HT-29 (cell line): ENCODE measurements around the gene EYA2. TPM values are rescaled to one million over a fixed set of nuclear protein-coding genes. Genes with fewer than 3 reads are reported as not detected.

ENCODE experiments used
- DNase-seq: peaks from one replicate; pipeline ENCODE4 v3.0.0-alpha.2; 2015; ENCODE audit warnings: low spot score
- total RNA-seq: library from RNA; depleted of rRNA; stranded (reverse); fragments of >200 nt; shearing (Covaris generic); gene quantifications from 2 replicates; pipeline ENCODE4 v1.2.3, GENCODE V29; 2014

The EYA2 gene
- total RNA-seq, 1 experiment from 2014 or later = not detected

DNA sequence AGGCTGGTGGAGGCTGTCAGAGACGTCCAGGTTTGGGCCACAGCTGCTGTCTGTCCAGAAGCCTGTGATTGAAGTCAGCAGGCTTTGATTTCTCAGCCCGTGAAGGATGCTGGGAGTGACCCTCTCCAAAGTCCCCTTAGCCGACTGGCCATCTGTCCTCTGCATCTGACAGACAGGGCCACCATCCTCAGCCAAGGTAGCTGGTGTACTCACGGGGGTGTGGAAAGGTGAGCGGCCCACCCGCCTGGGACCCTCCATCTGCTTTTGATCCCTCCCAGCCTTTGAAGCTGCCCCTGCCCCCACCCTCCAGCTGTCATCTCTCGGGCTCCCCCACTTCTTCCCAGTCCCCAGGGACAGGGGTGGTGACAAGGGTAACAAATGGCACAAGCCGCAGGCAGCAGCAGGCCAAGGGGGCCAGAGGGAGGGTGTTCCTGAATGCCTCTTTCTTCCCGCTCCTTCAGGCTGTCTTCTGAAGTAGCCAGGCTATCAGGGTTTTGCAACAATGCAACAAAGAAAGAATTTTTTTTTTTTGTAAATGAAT is 84.4 kb downstream of the EYA2 start:
- DNase-seq = no peak

DNA sequence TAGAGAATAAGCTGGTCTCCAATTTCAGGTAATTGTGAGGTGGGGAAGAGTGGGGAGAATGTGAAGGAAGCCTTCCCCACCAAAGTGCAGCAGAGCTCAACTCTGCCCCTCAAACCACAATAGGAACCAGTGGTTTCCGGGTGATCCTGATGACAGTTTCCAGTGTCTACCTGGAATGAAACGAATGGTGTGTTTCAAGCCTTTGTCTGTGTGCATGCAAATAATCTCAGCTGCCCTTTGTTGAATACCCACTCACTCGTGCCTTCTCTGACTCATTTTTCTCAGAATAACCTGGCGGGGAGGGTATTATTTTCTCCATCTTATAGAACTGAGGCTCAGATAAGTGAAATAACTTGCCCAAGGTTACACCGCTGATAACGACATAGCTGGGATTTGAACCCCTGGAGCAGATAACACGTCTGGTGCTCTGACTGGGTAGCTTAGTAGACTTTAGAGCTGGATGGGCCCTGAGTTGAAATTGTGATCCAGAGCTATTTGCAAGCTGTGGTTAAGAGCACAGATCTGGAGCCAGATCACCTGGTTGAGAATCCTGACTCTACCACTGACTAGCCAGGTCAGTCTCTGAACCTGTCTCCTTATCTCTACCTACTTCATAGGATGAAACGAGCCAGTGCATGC is 85.1 kb downstream of the EYA2 start:
- no peak for DNase-seq

DNA sequence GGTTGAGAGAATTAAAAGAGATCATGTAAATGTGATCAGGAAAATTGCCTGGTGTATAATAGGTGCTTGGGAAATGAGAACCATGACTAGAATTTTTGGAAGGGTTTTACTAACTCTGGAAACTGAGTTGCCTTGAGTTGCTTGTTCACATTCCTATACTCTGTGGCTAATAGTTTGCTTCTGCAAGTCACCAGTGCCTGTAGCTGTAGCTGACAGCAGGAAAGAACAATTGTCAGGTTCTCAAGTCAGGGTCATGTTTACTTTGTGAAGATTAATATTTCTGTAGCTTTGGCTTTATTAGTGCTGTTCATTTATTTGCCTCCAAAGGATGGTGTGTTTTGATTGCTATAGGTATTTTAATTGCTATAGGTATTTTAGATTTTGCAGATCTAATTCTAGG is 86.5 kb downstream of the EYA2 start:
- no peak for DNase-seq

DNA sequence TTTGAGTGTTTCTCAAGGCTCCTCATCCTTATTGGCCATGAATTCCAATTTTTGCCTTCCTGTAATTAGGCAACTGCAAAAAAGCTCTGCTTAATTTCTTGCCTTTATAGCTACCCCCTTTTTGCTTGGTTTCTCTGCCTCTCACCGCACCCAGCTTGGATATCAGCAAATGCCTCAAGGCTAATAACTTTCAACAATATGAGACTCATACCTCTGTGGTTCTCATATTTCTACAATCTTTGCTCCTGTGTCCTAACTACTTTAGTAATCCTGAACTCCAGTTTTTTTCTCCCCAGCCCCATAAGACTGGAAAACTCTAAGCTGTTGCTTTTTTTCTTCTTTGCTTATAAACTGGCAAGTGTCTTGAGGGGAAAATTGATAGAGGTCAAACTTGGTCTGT is 88.8 kb downstream of the EYA2 start:
- no peak for DNase-seq

DNA sequence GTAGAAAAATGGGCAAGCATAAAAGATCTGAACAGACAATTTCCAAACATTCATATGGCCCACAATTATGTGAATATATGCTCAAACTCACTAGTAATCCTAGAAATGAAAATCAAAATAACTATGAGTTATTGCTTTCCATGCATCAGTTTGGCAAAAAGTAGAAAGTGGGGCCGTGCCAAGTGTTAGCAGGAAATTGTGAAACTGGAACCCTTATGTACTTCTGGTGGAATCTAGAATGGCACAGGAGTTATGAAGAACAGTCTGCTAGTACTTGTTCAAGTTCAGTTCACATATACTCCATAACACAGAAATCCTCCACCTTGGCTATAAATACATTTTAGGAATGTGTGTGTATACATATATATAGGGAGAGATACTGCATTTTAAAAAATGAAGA is 89.8 kb downstream of the EYA2 start:
- DNase-seq = no peak

DNA sequence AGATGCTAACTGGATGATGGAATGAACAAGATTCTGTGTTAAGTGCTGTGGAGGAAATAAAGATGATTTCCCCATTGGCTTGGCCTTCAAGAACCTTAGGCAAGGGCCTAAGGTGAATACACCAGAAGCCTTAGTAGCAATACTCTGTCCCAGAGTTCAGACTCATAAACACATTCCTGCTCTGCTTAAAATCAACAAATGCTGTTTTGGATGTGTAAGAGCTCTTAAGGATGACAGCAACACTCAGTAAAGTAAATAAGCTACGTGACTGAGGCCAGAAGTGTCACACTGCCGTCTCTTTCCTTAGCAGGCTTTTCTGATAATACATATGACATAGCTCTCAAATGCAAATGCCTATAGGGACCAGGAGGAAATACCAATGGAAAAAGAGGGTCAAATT is 90.6 kb downstream of the EYA2 start:
- DNase-seq = no peak

DNA sequence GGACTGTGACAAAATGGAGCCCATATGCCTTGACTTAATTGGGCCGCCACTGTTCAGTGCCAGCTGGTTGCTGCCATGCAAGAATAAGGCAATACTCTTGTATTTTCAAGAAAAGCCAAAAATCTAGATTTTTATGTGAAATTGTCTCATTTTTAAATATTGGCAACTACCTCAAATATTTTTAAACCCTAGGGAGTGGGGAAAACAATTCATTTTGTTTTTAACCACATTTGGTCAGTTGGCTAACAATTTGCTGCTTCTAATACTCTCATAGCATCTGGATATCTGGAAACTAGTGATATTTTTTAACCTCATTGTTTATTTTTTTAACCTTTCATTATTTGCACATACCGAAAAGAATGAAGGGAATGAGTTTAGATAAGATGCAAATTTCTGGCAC is 91.0 kb downstream of the EYA2 start:
- no peak for DNase-seq

DNA sequence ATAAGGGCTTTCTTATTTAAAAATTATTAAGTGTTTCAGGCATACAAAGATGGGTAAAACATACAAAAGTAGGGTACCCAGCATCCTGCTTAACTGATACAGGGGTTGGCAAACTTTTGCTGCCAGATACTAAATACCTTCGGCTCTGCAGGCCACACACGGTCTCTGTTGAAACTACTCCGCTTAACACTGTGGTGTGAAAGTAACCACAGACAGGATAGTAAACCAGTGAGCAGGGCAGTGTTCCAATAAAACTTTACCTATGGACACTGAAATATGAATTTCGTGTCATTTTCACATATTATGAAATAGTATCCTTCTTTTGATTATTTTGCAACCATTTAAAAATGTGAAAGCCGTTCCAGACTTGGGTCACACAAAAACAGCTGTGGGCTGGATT is 92.4 kb downstream of the EYA2 start:
- DNase-seq = no peak

DNA sequence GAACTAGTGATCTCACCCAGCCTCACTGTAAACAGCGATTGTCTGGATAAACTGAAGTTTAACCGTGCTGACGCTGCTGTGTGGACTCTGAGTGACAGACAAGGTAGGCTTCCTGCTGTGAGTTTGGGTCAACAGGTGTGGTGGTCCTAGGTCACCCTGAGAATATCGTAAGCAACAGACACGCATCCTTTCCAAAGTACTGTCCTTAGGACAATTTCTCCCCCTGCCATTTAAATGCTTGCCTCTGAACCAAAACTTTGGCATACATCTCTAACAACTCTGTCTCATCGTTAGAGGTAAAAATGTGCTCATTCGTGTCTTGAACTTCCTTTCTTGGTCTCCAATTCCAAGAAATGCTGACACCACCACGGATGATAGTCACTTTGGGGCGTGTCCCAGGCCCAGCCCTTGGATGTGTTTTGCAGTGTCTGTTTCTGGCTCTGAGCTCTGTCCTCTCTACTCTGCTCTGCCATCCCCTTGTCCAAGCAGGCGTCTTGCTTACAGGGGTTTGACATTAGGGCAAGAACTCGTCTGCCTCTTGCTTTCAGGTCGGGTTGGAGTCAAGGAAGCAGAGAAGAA is 95.5 kb downstream of the EYA2 start:
- no peak for DNase-seq

DNA sequence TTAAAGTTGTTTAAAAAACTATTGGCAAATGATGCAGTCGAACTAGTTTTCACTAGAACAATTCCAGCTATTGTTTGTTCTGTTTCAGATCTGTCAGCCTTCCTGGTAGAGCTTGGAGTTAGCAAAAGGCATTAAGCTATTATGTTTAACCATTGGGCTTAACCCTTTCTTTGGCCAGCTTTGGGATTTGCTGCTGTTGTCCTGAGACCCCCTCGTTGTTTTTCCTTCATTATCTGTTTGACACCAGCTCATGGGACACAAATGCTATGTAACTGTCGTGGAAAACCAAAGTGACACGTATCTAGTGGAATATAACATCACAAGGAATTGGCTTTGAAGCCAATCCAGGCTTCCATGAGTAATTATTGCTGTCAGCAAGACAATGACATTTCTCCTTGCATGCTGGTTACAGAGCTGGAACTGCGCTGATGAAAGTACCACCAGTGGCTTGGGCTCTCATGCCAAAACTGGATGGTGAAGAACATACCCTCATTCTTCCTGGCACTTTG is 96.0 kb downstream of the EYA2 start:
- DNase-seq = no peak

DNA sequence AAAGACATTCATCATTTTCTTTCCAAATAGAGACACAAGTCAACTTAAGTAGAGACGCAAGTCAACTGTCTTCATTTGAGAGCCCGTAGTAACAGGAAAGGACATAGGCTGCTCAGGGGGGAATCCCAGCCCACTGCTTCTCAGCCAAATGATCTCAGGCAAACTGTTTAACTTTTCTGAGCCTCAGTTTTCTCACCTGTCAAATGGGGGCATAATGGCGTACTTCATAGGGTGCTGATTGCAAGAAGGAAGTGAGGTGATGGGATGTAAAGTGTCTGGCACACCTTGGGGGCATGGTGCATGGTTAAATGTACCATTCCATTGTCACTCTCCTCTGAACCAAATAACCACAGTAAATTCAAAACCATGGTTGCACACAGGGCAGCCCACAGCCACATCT is 96.5 kb downstream of the EYA2 start:
- DNase-seq = no peak

DNA sequence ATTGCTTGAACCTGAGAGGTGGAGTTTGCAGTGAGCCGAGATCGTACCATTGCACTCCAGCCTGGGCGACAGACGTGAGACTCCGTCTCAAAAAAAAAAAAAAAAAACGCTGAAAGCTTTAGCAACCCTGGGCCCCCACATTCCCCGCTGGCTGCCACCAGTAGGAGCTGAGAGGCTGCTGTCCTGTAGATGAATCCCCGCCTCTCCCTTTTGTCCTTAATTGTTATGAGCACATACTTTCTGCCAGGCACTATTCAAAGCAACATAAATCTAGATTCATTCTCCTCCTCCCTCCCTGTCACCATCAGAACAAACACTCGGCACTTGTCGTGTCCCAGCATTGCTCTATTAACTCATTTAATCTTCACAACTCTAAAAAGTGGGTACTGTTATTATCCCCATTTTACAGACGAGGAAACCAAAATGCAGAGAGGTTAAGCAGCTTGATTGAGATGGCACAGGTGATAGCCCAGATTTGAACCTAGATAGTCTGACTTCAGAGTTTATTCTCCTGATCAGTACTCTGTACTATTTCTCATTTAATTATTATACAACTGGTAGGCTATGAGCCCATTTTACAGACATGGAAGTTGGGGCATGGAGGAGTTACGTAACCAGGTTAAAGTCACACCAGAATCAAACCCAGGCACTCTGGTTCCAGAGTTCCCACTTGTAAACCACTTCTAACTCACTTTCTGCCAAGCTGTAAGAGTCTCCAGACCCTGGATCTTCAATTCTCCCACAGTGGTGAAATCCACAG is 97.4 kb downstream of the EYA2 start:
- DNase-seq = no peak

DNA sequence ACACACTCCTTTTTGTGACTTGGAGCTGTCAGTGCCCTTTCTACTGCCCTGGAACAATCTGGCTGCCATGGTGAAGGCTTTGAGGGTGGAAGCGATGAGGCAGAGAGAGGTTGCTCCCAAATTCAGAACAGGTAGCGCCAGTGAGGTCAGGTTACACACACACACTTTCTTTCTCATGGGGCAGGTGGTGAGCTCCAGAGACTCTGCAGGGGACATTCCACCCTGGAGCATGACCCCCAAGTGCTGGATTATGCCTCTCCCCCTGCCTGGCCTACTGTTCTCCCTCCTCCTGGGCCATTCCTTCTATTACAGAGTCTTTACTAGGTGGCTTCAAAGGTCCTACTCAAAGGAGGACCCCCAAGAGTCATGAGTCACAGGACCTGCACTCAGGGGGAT is 98.0 kb downstream of the EYA2 start:
- DNase-seq = no peak

DNA sequence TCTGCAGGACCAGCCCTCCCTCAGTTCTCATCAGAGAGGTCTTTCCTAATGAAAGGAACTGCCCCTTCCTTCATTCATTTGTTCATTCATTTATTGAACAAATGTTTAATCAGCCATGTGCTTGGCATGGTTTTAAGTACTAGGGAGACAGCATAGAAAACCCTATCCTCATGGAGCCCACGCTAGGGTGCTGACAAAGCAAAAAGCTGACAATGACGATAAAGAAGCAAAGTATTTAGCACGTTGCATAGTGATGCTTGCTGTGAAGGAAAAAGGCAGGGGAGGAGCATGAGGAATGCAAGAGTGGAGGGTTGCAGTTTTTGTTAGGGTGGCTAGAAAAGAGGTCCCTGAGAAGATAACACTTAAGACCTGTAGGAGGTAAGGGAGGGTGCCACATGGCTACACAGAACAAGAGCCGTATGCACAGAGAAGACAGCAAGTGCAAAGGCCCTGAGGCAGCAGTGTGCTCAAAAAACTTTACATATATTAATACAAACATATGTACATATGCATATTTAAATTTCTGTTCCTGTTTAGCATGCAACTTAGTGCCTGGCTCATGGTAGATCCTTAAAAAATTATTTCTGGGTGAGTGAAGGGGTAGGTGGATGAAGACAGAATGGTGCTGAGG is 98.9 kb downstream of the EYA2 start:
- no peak for DNase-seq

DNA sequence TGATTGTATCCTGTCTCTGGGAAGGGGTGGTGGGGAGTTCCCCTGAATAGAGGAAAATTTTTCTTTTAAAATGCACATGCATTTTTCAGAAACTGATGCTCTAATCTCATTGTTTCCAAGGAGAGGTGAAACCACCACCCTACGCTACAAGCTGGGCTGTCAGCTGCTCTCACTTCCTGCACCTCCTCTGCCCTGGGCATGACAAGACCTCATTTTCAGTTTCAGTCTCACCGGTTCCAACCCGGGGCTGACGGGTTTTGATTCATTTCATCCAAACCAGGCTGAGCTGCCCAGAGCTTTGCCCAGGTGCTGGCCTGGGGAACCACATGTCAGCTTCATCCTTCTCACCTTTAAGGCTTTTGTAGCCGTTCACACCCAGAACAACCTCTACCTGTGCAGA is 99.7 kb downstream of the EYA2 start:
- no peak for DNase-seq

DNA sequence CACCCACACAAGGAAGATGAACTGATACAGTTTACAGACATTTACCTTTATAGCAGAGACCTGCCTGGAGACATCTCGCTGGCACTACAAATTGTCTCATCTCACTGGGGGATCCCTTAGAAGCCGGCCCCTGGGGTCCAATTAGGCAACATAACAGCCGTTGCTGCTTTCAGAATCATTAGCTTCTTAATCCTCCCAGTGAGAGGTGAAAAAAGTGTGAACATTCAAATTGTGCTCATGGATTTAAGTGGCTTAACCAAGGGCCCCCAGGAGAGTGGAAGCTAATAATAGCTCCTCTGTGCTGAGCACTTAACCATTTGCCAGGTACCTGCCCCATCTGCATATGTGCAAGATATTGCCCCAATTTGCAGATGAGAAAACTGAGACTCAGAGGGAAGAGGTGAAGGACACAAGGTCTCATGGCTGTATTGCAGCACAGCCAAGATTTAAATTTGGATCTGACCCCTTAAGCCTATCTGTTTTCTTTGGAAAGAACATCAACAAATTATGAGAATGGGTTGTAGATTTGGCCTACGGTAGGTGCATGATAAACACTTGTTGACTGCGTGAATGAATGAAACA is 101.0 kb downstream of the EYA2 start:
- DNase-seq = no peak

DNA sequence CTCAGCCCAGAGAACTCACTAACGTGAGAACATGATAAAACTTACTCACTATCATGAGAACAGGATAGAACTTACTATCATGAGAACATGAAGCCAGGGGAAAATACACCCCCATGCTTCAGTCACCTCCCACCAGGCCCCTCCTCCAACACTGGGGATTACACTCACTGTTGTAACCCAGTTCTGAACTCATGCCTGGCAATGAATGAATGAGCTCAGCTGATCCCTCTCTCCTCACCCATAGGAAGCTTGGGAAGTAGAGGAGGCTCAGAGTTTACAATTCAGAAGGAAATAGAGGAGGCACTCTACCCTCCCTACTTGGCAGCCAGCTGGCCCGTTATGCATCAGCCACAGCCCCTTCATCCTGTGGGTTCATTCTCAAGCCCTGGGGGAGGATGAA is 102.5 kb downstream of the EYA2 start:
- DNase-seq = no peak

DNA sequence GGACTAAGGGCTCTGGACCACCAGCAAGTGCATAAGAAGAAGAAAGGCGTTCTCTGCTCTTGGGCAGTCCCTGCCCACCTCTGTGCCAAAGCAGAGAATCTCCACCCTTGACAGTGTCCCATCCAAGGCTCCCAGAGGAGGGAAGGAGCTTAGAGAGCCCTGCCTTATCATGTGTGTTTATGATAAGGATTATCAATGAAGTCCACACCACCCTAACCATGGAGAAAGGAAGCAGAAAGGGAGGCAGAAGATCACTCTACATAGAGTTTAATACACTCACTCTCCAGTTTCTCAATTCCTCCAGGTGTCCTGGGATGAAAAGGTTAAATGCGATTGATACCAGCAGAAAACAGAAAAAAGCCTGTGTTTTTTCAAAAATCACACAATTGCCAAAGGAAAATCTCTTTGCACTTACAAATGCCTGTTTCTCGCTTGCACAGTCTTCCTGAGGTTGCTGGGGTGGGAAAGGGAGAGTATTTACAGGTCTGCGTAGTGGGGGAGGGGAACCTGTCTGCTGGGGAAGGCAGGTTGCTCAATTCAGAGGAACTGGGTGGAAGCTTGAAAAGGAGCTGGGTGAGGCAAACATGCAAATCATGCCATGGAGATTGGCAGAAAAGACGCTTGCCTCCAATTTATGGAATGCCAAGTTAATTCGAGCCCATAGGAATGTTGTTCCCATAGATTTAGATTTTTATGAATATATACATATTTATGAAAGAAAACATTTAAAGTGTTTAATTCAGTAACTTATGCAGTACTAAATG is 104.0 kb downstream of the EYA2 start:
- DNase-seq = no peak

DNA sequence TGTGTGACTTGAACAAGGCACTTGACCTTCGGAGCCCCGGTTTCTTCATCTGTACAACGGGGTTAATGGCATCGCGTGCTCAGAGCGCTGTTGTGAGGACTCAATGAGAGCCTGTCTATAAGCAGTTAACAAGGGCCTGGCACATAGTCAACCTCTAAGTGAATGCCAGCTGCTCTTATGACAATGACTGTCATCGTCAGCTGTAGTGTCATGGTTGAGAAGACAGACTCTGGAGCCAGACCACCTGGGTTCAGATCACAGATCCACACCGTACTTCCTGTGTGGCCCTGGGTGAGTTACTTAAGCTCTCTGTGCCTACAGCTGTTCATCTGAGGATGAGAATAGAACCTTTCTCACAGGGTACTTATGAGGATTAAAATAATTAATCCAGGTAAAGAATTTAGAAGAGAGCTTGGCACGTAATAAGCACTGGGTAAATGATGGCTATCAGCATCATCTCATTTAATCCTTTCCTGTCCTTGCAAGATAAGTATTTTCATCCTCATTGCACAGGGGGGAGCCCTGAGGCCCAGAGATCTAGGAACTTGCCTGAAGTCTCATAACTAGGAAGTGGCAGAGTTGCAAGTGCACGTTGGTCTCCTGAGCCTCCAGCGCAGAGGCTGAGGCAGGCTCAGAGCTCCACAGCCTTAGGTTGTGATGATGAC is 105.3 kb downstream of the EYA2 start:
- no peak for DNase-seq

DNA sequence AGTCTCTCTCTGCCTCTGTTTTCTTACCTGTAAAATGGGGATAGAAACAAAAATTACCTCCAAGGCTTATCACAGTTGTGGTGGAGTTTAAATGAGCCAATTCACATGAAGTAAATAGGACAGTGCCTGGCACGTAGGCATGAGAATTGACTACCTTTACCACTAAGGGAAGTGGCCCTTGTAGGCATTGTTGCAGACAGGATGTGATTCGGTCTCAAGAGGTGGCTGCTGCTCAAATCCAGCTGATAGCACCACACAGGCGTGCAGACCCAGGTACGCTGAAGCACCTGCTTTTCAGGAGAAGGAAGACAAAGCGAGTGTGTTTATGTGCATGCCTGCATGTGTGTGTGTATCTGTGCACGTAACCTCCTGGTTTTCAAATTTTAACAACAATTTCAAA is 108.6 kb downstream of the EYA2 start:
- DNase-seq = no peak

DNA sequence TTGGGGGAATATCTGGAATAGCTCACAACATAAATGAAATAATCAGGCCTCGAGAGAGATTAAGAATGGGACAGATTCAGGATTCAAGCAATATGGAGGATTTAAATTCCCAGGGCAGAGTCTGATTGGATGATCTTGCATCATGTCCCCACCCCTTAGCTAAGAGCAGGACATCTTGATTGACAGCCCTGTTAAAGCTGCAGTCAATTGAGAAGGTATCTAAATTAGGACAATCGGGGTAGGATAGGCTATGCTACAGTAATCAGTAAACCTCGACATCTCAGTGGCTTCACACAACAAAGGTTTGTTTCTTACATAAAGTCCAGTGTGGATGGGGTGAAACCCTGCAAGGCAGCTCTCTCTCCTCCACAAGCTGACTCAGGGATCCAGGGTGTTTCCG is 109.5 kb downstream of the EYA2 start:
- no peak for DNase-seq
